GM12865 (cell line): ENCODE measurements around the gene MEA1.

Source experiments
- DNase-seq: peaks from one replicate; pipeline ENCODE4 v3.0.0; 2010; ENCODE audit warnings: low read depth
- H3K4me3 ChIP-seq: 2 replicates; pipeline ENCODE4 v1.5.1; 2011; ENCODE audit warnings: mild to moderate bottlenecking, low read depth, low read length, control low read depth
- TF ChIP-seq, protein P1 (sequence below): IDR thresholded peaks from 2 replicates; pipeline ENCODE4 v1.5.1; 2011; ENCODE audit warnings: low read length, control low read depth, low read depth, inconsistent platforms; ENCODE audit not compliant: insufficient read depth; ENCODE audit errors: missing control alignments

The MEA1 gene

DNA sequence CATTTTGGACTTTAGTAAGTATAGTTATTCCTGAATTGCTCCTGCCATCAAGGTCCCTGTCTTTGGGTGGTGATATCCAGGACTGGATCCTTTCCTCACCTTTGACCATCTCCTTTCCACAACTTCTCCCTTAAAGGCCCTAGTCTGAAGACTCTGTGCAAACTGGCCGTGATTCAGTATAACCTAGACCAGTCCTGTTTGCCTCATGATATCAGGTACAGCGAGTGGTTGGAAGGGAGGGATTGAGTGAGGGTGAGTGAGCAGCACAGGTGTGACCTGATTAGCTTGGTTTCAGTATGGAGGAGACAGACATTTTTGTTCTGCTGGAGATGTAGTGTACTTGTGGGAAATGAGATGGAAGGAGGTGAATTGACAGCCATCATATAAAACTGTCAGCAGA, 5.4 kb upstream of the MEA1 start:
- no peak for DNase-seq
- H3K4me3 ChIP-seq, result no peak overlapping the region
- TF ChIP-seq, protein P1, sequence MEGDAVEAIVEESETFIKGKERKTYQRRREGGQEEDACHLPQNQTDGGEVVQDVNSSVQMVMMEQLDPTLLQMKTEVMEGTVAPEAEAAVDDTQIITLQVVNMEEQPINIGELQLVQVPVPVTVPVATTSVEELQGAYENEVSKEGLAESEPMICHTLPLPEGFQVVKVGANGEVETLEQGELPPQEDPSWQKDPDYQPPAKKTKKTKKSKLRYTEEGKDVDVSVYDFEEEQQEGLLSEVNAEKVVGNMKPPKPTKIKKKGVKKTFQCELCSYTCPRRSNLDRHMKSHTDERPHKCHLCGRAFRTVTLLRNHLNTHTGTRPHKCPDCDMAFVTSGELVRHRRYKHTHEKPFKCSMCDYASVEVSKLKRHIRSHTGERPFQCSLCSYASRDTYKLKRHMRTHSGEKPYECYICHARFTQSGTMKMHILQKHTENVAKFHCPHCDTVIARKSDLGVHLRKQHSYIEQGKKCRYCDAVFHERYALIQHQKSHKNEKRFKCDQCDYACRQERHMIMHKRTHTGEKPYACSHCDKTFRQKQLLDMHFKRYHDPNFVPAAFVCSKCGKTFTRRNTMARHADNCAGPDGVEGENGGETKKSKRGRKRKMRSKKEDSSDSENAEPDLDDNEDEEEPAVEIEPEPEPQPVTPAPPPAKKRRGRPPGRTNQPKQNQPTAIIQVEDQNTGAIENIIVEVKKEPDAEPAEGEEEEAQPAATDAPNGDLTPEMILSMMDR, result no peak

DNA sequence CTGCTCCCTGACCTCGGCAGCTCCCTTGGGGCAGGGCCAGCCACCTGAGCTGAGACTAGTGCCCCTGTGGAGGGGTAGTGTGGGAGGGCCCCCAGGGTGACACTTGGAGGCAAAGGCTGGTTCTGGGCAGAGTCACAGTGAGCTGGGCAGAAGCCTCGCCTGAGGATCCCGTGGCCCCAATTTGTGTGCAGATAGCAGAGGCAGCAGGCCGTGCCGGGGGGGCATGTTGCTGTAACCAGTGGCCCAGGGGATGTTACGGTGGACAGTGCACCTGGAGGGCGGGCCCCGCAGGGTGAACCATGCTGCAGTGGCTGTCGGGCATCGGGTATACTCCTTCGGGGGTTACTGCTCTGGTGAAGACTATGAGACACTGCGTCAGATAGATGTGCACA, 3.2 kb upstream of the MEA1 start:
- DNase-seq, result no peak
- TF ChIP-seq, protein P1, result no peak
- H3K4me3 ChIP-seq, result no peak overlapping the region

DNA sequence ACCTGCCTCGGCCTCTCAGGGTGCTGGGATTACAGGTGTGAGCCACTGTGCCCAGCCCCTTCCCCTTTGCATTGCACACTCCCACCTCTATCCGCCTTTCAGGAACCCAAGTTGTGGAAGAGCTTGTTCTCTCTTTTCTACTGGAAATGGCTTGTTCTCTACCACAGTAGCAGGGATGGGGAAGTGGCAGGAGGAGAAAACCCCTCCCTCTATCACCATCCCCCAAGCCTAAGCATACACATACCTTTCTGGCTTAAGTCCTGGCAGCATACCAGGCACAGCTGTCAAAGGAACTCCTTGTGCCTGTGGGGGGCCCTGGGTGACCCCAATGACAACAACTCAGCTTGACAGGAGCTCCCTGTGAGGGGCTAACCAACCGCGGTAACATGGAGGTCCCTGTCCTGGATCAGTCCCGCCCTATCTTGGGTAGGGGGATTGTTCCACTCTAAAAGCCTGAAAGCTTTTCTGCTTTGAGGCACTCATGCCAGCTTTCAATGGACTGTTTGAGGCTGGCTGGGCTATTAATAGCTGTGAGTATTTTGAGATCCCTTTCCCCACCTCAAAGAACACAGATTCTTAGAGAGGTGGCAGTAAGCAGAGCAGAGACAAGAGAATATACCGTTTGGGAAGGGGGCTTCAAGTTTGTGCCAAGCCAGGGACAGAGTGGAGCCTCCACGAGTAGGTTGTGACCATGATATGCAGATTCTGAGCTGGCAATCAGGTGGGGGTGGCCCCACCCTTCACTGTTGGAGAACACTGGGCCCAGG, 2.6 kb upstream of the MEA1 start:
- DNase-seq, result no peak
- TF ChIP-seq, protein P1, result no peak
- no peak overlapping the region for H3K4me3 ChIP-seq

DNA sequence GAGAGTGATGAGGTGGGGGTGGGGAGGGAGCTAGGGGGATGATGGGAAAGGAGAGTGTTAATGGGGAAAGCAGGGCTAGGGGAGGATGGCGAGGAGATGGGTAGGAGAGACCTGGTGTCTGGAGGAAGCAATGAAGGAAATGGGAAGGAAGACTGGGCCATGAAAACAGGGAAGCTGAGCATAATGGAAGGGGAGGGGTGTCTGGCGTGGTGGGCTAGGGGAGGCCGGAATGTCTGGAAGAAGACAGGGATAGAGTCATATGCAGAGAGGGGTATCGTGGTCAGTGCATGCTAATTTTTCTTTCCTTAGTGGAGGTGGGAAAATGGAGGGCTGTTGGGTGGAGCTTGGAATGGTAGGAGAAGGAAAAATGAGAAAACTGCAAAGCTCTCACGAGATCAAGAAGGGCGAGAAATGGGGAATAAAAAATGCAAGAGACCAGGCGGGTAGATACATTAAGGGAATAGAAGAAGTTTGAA, 726 bp upstream of the MEA1 start:
- no peak for DNase-seq

DNA sequence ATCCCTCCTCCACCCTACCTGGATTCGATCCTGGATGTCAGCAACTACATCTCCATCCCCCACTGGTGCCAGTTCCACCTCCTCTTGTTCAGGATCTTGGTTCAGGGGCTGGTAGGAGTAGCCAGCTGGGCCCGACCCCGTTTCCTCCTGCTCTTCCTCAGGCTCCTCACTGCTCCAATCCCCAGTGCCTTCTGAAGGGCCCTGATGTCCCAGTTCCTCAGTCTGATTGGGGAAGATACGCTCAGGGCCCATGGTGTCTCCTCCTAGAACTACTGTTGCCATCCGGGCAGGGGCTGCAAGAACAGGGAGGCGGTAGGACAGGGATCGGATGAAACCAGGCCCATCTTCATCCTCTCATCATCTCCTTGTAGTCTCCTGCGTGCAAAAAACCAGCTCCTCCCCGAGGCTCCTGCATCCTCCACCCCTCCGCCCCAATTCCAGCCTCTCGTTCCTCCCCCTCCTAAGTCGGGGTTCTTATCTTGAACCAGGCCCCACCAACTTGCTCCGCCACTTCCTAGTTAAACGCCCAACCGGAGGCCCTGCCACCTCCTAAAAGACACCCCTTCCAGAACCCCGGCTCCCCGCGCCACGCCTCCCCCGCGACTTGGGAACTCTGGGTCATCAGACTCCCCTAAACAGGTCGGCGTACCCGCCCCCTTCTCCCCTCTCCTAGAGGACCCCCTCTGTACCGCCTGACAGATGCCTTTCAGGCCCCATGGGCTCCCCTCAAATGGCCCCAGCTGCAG, 476 bp downstream of the MEA1 start:
- peak overlapping the region; percentile 94 for H3K4me3 ChIP-seq
- DNase-seq, result no peak
- TF ChIP-seq, protein P1, result no peak

More for the DNA sequence above, 726 bp upstream of the MEA1 start:
- H3K4me3 ChIP-seq, result peak overlapping the region; percentile 87
- TF ChIP-seq, protein P1, result no peak

DNA sequence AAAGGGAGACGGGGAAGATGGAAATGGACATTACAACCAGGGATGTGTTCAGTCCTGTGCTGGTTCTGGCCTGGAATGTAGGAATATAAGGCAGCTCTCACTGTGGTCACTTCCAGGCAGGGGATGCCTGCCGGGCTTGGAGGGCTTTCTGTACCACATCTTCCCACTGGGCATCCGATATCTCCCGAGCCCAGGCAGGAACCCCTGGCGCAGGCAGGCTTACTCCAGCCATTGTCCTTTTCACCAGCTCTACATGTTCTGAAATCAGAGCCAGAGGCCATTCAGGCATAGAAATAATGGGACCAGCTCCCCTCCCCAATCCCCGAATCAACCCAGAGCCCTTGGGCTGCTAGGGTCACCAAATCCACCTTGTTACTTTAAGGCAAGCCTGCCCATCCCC, 1.4 kb downstream of the MEA1 start:
- H3K4me3 ChIP-seq, result peak overlapping the region; percentile 94
- no peak for DNase-seq
- TF ChIP-seq, protein P1, result no peak

DNA sequence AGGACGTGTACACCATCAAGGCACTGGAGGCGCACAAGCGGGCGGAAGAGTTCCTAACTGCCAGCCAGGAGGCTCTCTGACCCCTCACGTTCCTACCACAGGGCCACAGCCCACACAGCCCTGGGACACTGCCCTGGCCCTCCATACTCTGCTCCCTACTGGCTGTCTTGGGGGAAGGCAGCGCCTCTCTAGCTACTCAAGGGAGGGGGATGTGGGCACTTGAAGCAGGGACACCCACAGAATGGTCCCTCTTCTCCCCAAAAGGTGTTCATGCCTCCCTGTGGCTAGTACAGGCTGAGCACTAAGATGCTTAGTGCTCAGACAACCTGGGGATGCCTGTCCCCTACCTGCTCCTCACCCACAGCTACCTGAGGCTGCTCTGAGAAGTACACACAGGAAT, 2.5 kb downstream of the MEA1 start:
- DNase-seq, result no peak

More for the DNA sequence above, 2.5 kb downstream of the MEA1 start:
- no peak overlapping the region for H3K4me3 ChIP-seq
- TF ChIP-seq, protein P1, result no peak
